Erythroblast (primary cell): ENCODE data around the gene VGLL1.

Source experiments
- GATA1 ChIP-seq: IDR thresholded peaks from 2 replicates; pipeline ENCODE4 v1.6.1; 2011; ENCODE audit warnings: low read depth, mild to moderate bottlenecking, control low read depth, low read length, moderate library complexity
- POLR2A ChIP-seq: IDR thresholded peaks from 2 replicates; pipeline ENCODE4 v1.6.1; 2011; ENCODE audit warnings: mild to moderate bottlenecking, low read length

DNA sequence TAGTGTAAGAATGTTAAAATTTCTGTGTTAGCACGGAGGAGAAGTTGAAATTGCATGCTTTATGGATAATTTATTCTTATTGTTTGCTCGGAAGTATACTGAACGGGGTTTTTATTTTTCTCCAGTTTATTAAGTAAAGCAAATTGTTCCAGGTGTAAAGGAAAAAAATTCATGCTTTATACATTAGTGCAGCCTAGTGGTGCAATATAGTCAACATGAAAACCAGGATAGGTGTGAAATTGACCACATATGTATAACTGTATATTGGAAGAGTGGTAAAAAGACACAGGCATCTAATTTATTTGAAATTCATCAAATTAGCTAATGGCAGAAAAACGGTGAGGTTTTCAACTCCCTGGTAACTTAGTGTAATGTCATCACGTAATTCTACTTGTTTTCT is 43.3 kb upstream of the VGLL1 start:
- TF ChIP-seq POLR2A (no peak), GATA1 (no peak)
